Stimulated activated CD4-positive, alpha-beta T cell treated with anti-CD3 and anti-CD28 coated beads, TNF-alpha, amount 100 ng/mL, for 48 hours (primary cell): ENCODE data around the gene SKIC2.
"Not testable (repeated sequence)": the region's sequence is repeated elsewhere in the genome, so short reads cannot be mapped to it uniquely, and the experiment has no call there.

Experiments
- DNase-seq, 3 donors: peaks; one replicate each; pipeline ENCODE4 v3.0.0-alpha.2; 2020; ENCODE audit warnings: low read depth in 3 of 3

Gene SKIC2

GRCh38 chr6:32003301-32003700 is 44.3 kb downstream of the SKIC2 start:
- not testable (repeated sequence) for DNase-seq

DNA sequence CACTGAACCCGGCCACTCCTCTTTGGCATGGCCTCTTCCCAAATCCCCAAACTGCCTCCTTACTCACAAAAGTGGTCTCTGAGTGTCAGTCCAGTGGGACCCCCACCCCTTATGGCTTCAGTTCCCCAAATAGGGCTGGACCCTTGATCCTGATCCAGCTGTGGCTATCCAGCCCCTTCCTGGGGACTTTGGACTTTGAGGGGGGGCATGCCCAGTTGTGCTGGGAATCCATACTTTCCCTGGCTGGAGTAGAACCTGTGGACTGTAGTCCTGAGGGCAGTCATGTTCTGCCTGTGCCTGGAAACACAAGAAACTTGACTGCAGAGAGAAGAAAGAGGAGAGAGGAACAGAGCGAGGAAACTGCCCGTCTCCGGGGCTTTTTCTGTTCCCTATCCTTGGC is 45.4 kb downstream of the SKIC2 start:
- not testable (repeated sequence) for DNase-seq

DNA sequence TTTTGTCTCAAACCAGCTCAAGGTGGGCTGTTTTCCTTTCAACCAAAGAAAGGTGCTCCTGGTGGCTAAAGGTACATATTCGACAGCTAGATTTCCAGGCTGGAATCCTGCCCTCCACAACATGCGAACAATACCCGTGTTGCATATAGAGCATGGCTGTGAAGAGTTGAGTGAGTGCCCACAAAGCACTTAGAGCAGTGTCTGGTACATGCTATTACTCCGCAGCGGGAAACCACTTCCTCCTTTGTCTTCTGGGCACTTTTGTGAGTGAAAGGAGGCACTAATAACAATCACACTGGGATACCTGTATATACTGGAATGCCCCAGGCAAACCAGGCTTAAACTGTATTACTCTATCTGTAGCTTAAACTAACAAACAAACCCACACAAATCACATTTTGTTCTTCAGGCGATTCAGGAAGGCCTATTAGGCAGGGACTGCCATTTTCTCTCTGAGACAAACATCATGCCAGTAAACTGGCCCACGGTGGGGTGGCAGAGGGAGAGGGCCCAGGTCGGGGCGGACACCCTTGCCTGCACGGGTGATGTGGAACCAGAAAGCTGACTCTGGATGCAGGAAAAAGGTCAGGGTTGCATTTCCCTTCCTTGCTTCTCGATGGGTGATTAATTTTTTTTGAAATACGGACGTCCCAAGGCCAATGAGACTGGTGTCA is 46.0 kb downstream of the SKIC2 start:
- not testable (repeated sequence) for DNase-seq

DNA sequence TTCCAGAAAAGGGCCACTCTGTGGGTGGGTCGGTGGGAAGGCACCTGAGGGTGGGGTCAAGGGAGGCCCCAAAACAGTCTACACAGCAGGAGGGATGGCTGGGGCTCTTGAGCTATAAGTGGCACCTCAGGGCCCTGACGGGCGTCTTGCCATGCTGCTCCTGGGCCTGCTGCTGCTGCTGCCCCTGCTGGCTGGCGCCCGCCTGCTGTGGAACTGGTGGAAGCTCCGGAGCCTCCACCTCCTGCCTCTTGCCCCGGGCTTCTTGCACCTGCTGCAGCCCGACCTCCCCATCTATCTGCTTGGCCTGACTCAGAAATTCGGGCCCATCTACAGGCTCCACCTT is 46.5 kb downstream of the SKIC2 start:
- DNase-seq: not testable (repeated sequence)

- DNase-seq: not testable (repeated sequence)
Measured at GRCh38 chr6:32005991-32006529, 47.1 kb downstream of the SKIC2 start.

DNA sequence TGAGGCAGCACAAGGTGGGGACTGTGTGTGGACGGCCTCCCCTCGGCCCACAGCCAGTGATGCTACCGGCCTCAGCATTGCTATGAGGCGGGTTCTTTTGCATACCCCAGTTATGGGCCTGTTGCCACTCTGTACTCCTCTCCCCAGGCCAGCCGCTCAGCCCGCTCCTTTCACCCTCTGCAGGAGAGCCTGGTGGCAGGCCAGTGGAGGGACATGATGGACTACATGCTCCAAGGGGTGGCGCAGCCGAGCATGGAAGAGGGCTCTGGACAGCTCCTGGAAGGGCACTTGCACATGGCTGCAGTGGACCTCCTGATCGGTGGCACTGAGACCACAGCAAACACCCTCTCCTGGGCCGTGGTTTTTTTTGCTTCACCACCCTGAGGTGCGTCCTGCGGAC is 48.1 kb downstream of the SKIC2 start:
- not testable (repeated sequence) for DNase-seq

GRCh38 chr6:32008037-32008436 is 49.1 kb downstream of the SKIC2 start:
- DNase-seq: not testable (repeated sequence)

GRCh38 chr6:32008616-32009015 is 49.6 kb downstream of the SKIC2 start:
- DNase-seq: not testable (repeated sequence)

DNA sequence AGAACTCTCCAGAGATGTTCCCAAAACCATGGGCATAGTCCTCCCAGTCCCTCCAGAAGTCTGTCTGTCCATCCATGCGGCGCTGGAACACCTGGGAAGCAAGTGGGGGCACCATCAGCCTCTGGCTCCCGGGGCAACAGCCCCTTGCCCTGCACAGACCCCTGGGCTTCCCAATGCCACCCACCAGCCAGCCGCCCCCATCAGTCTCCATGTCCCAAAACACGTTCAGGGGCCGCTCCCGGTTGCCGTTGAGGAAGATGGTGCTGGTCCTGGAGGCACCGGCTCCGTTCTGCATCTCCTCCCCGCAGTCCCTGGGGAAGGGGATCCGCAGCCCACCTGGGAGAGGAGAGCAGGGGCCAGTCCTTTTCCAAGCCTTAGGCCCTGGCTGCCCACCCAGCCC is 50.6 kb downstream of the SKIC2 start:
- DNase-seq: not testable (repeated sequence)

DNA sequence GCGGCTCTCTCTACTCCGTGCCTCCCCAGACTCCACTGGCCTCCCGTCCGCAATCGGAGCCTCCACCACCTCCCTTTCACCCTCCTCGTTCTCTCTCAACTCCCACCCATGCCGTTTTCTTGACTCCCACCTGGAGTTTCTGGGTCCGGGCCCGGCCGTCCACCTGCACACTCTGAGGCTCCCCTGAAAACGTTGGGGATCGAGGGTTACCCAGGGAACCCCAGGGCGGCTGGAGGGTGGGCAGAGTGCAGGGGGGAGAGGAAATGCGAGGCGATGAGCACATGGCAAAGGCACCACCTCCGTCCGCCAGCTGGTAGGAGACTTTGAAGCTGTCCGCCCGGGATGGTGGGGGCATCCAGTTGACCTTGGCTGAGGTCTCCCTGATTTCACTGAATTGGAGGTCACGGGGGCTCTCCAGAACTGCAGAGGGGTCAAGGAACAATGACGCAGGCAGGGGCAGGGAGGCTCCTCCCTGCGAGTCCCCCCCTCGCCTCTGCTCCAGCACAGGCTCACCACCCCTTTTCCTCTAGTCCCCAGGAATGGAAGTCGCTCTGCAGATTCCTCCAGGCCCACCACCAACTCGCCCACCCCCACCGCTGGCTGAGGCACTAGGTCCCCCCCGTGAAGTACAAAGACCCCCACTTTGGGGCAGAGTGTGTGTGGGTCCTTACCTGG is 52.0 kb downstream of the SKIC2 start:
- not testable (repeated sequence) for DNase-seq

GRCh38 chr6:32012941-32013617 is 54.1 kb downstream of the SKIC2 start:
- DNase-seq: not testable (repeated sequence)

GRCh38 chr6:32013738-32014137 is 54.8 kb downstream of the SKIC2 start:
- not testable (repeated sequence) for DNase-seq

- not testable (repeated sequence) for DNase-seq
Measured at GRCh38 chr6:32014547-32014946, 55.6 kb downstream of the SKIC2 start, which contains the start of gene C4B. TSS of gene C4B (plus strand) at chr6:32014795. CDS start at chr6:32014846, 51 bp downstream.
